Panc1 (cell line): ENCODE measurements around the gene SSNA1.

Experiments used
- CTCF ChIP-seq: fragments of 450-650 bp; IDR thresholded peaks from 2 replicates; pipeline ENCODE4 v1.5.1; 2017; ENCODE audit warnings: mild to moderate bottlenecking
- POLR2AphosphoS5 ChIP-seq: IDR thresholded peaks from 2 replicates; pipeline ENCODE4 v1.6.1; 2012; ENCODE audit warnings: mild to moderate bottlenecking, low read depth, low read length, moderate library complexity
- REST ChIP-seq, 2 experiments: IDR thresholded peaks; 2 replicates each; pipeline ENCODE4 v1.6.1; 2011 to 2012; ENCODE audit warnings: low read depth in 2 of 2, control low read depth in 1 of 2, low read length in 1 of 2, mild to moderate bottlenecking in 1 of 2, moderate library complexity in 1 of 2; ENCODE audit not compliant: insufficient read depth in 1 of 2
- SIN3A ChIP-seq: IDR thresholded peaks from 2 replicates; pipeline ENCODE4 v1.6.1; 2012; ENCODE audit warnings: low read depth, mild to moderate bottlenecking, low read length, moderate library complexity, borderline replicate concordance; ENCODE audit not compliant: insufficient read depth
- TCF7L2 ChIP-seq: IDR thresholded peaks from 2 replicates; pipeline ENCODE4 v1.6.1; 2011; ENCODE audit warnings: mild to moderate bottlenecking, low read depth, low read length, inconsistent platforms

- TF ChIP-seq CTCF (no peak), POLR2AphosphoS5 (no peak), REST (IDR thresholded peaks at IDR 0.05; ENCODE audit: insufficient read depth in 1 of 2, low read depth in 2 of 2, low read length in 1 of 2) (no peak), TCF7L2 (no peak), SIN3A (no peak)
Observed at GRCh38 chr9:137143459-137143858, 45.0 kb upstream of the SSNA1 start.
